ENCODE measurements around the gene IL11.

IL11 gene

GRCh38 chr19:55368701-55369563 lies 1.3 kb downstream of the IL11 start:
- peaks cover 18% of the 10 kb centered on the region for H3K27me3 Mint-ChIP-seq
- H3K9me3 Mint-ChIP-seq (ENCODE audit: low read depth), result no peaks in the 10 kb centered on the region
- H3K36me3 Mint-ChIP-seq, result peaks cover 2% of the 10 kb centered on the region
- peak overlapping the region; percentile 5 for H3K4me3 Mint-ChIP-seq
- H3K27ac Mint-ChIP-seq, result no peak overlapping the region
- H3K4me1 Mint-ChIP-seq (ENCODE audit: low read depth), result peaks cover 16% of the 10 kb centered on the region

- Mint-ChIP-seq H3K9me3 (ENCODE audit: low read depth) (no peaks in the 10 kb centered on the region), H3K4me3 (no peak overlapping the region), H3K36me3 (peaks cover 2% of the 10 kb centered on the region), H3K27ac (no peak overlapping the region), H3K27me3 (peaks cover 14% of the 10 kb centered on the region), H3K4me1 (ENCODE audit: low read depth) (peaks cover 12% of the 10 kb centered on the region)
Measured at GRCh38 chr19:55368106-55368505, 2.2 kb downstream of the IL11 start.

GRCh38 chr19:55366790-55367189 lies 3.5 kb downstream of the IL11 start:
- Mint-ChIP-seq H3K4me1 (ENCODE audit: low read depth) (peaks cover 9% of the 10 kb centered on the region), H3K27ac (no peak overlapping the region), H3K4me3 (no peak overlapping the region), H3K36me3 (peaks cover 2% of the 10 kb centered on the region), H3K9me3 (ENCODE audit: low read depth) (no peaks in the 10 kb centered on the region), H3K27me3 (peaks cover 10% of the 10 kb centered on the region)

GRCh38 chr19:55365964-55366363 lies 4.3 kb downstream of the IL11 start:
- H3K27me3 Mint-ChIP-seq, result peaks cover 6% of the 10 kb centered on the region
- no peaks in the 10 kb centered on the region for H3K9me3 Mint-ChIP-seq (ENCODE audit: low read depth)
- H3K36me3 Mint-ChIP-seq, result peaks cover 2% of the 10 kb centered on the region
- peaks cover 9% of the 10 kb centered on the region for H3K4me1 Mint-ChIP-seq (ENCODE audit: low read depth)
- H3K4me3 Mint-ChIP-seq, result no peak overlapping the region
- H3K27ac Mint-ChIP-seq, result no peak overlapping the region

GRCh38 chr19:55365245-55365644 lies 5.0 kb downstream of the IL11 start:
- H3K4me1 Mint-ChIP-seq (ENCODE audit: low read depth), result peaks cover 4% of the 10 kb centered on the region
- no peaks in the 10 kb centered on the region for H3K36me3 Mint-ChIP-seq
- no peak overlapping the region for H3K27ac Mint-ChIP-seq

GRCh38 chr19:55362990-55363716 lies 7.1 kb downstream of the IL11 start, which contains the start of gene GARIN5B:
TSS of gene GARIN5B (minus strand) at chr19:55363260. CDS start at chr19:55363066, 194 bp downstream.
- no peaks in the 10 kb centered on the region for H3K9me3 Mint-ChIP-seq (ENCODE audit: low read depth)
- H3K4me3 Mint-ChIP-seq, result no peak within 1 kb of the TSS
- no peaks in the 10 kb centered on the region for H3K4me1 Mint-ChIP-seq (ENCODE audit: low read depth)
- no peaks in the 10 kb centered on the region for H3K36me3 Mint-ChIP-seq
- no peak within 1 kb of the TSS for H3K27ac Mint-ChIP-seq
- H3K27me3 Mint-ChIP-seq, result no peaks in the 10 kb centered on the region

More at GRCh38 chr19:55365245-55365644, 5.0 kb downstream of the IL11 start:
- peaks cover 2% of the 10 kb centered on the region for H3K27me3 Mint-ChIP-seq
- H3K4me3 Mint-ChIP-seq, result no peak overlapping the region
- H3K9me3 Mint-ChIP-seq (ENCODE audit: low read depth), result no peaks in the 10 kb centered on the region

GRCh38 chr19:55362174-55362989 lies 7.9 kb downstream of the IL11 start:
- H3K4me1 Mint-ChIP-seq (ENCODE audit: low read depth), result no peaks in the 10 kb centered on the region
- no peak overlapping the region for H3K27ac Mint-ChIP-seq
- no peaks in the 10 kb centered on the region for H3K9me3 Mint-ChIP-seq (ENCODE audit: low read depth)
- H3K4me3 Mint-ChIP-seq, result no peak overlapping the region
- peaks cover 2% of the 10 kb centered on the region for H3K27me3 Mint-ChIP-seq
- no peaks in the 10 kb centered on the region for H3K36me3 Mint-ChIP-seq

GRCh38 chr19:55360902-55361301 lies 9.4 kb downstream of the IL11 start:
- Mint-ChIP-seq H3K9me3 (ENCODE audit: low read depth) (no peaks in the 10 kb centered on the region), H3K4me1 (ENCODE audit: low read depth) (no peaks in the 10 kb centered on the region), H3K36me3 (no peaks in the 10 kb centered on the region), H3K4me3 (no peak overlapping the region), H3K27ac (no peak overlapping the region), H3K27me3 (peaks cover 7% of the 10 kb centered on the region)

GRCh38 chr19:55358943-55359908 lies 11.0 kb downstream of the IL11 start:
- Mint-ChIP-seq H3K4me3 (no peak overlapping the region), H3K27ac (no peak overlapping the region), H3K27me3 (peaks cover 8% of the 10 kb centered on the region), H3K9me3 (ENCODE audit: low read depth) (no peaks in the 10 kb centered on the region), H3K4me1 (ENCODE audit: low read depth) (peaks cover 3% of the 10 kb centered on the region), H3K36me3 (no peaks in the 10 kb centered on the region)

GRCh38 chr19:55358493-55358892 lies 11.8 kb downstream of the IL11 start:
- Mint-ChIP-seq H3K9me3 (ENCODE audit: low read depth) (no peaks in the 10 kb centered on the region), H3K27me3 (peaks cover 8% of the 10 kb centered on the region), H3K27ac (no peak overlapping the region), H3K4me1 (ENCODE audit: low read depth) (peaks cover 3% of the 10 kb centered on the region), H3K4me3 (no peak overlapping the region), H3K36me3 (no peaks in the 10 kb centered on the region)

- H3K36me3 Mint-ChIP-seq, result no peaks in the 10 kb centered on the region
- H3K4me1 Mint-ChIP-seq (ENCODE audit: low read depth), result peaks cover 16% of the 10 kb centered on the region
- H3K27ac Mint-ChIP-seq, result no peak overlapping the region
- H3K4me3 Mint-ChIP-seq, result peak overlapping the region; percentile 52
- H3K27me3 Mint-ChIP-seq, result peaks cover 16% of the 10 kb centered on the region
- H3K9me3 Mint-ChIP-seq (ENCODE audit: low read depth), result no peaks in the 10 kb centered on the region
Measured at GRCh38 chr19:55355213-55355821, 14.9 kb downstream of the IL11 start.

GRCh38 chr19:55354698-55355212 lies 15.5 kb downstream of the IL11 start, which contains the start of gene COX6B2:
TSS of gene COX6B2 (minus strand) at chr19:55354719. CDS start at chr19:55354521, 198 bp downstream.
- no peaks in the 10 kb centered on the region for H3K36me3 Mint-ChIP-seq
- H3K4me3 Mint-ChIP-seq, result peak within 1 kb of the TSS; percentile 70
- peaks cover 16% of the 10 kb centered on the region for H3K4me1 Mint-ChIP-seq (ENCODE audit: low read depth)
- no peaks in the 10 kb centered on the region for H3K9me3 Mint-ChIP-seq (ENCODE audit: low read depth)
- no peak within 1 kb of the TSS for H3K27ac Mint-ChIP-seq
- peaks cover 16% of the 10 kb centered on the region for H3K27me3 Mint-ChIP-seq

All from activated naive CD8-positive, alpha-beta T cell (primary cell).